Measurements from ENCODE around the gene LAMC3.

The LAMC3 gene

GRCh38 chr9:130979591-130980385, 29.2 kb upstream of the LAMC3 start:
- DNase-seq = no peak

- no peak for DNase-seq
These were observed 28.4 kb upstream of the LAMC3 start for GRCh38 chr9:130980526-130980925.

GRCh38 chr9:130981002-130981755, 27.8 kb upstream of the LAMC3 start:
- DNase-seq = no peak

GRCh38 chr9:130981756-130982137, 27.2 kb upstream of the LAMC3 start:
- peak; percentile 26 for DNase-seq

GRCh38 chr9:130982636-130983358, 26.2 kb upstream of the LAMC3 start:
- no peak for DNase-seq

- DNase-seq = no peak
These were observed 25.7 kb upstream of the LAMC3 start for GRCh38 chr9:130983359-130983670.

- DNase-seq = no peak
These were observed 25.0 kb upstream of the LAMC3 start for GRCh38 chr9:130983970-130984369.

- no peak for DNase-seq
These were observed 24.5 kb upstream of the LAMC3 start for GRCh38 chr9:130984521-130984920.

- no peak for DNase-seq
These were observed 23.9 kb upstream of the LAMC3 start for GRCh38 chr9:130985029-130985428.

GRCh38 chr9:130985606-130986162, 23.3 kb upstream of the LAMC3 start:
- DNase-seq = no peak

GRCh38 chr9:130986356-130986965, 22.5 kb upstream of the LAMC3 start:
- DNase-seq = no peak

- no peak for DNase-seq
These were observed 21.9 kb upstream of the LAMC3 start for GRCh38 chr9:130987054-130987453.

GRCh38 chr9:130987738-130988399, 21.1 kb upstream of the LAMC3 start:
- no peak for DNase-seq

GRCh38 chr9:130988400-130988747, 20.6 kb upstream of the LAMC3 start:
- no peak for DNase-seq

GRCh38 chr9:130988905-130989304, 20.1 kb upstream of the LAMC3 start:
- no peak for DNase-seq

- no peak for DNase-seq
These were observed 19.6 kb upstream of the LAMC3 start for GRCh38 chr9:130989391-130989790.

GRCh38 chr9:130989891-130990290, 19.1 kb upstream of the LAMC3 start:
- no peak for DNase-seq

- no peak for DNase-seq
These were observed 18.5 kb upstream of the LAMC3 start for GRCh38 chr9:130990306-130990977.

- no peak for DNase-seq
These were observed 17.8 kb upstream of the LAMC3 start for GRCh38 chr9:130990978-130991777.

- no peak for DNase-seq
These were observed 16.9 kb upstream of the LAMC3 start for GRCh38 chr9:130991778-130992681.

Measured in NCI-H1436 (cell line).